ENCODE measurements around the gene CGA. TPM values are rescaled to one million over a fixed set of nuclear protein-coding genes. Genes with fewer than 3 reads are reported as not detected.
A peak's percentile ranks its signal among the peaks of the same experiment; 100 is the strongest.

CGA gene
- polyA plus RNA-seq, 1 of the 3 experiments (the other 2 are of a cell fraction) = 0.10 TPM

- no peak for TF ChIP-seq REST (IDR thresholded peaks at IDR 0.05; ENCODE audit: low read depth, low read length)
- TF ChIP-seq JUND (IDR thresholded peaks at IDR 0.05) = no peak
- no peak for TF ChIP-seq FOXJ3 (CRISPR knock-in tag; IDR thresholded peaks at IDR 0.05)
These were observed 20.7 kb upstream of the CGA start (continued) for GRCh38 chr6:87115402-87116135.

- no peaks in the 10 kb centered on the region for H3K9me3 ChIP-seq
- H3K4me1 ChIP-seq (ENCODE audit: control insufficient read depth in 1 of 2, insufficient read depth in 2 of 2, low read depth in 1 of 2, low read length in 1 of 2) = peaks cover 0 to 5% of the 10 kb centered on the region in 2 experiments; a peak in 2 of 4 replicates
- peaks cover 10% of the 10 kb centered on the region for H3F3A ChIP-seq (replicated peaks; ENCODE audit: insufficient read depth)
- H3K27ac ChIP-seq (ENCODE audit: low read depth in 2 of 2, low read length in 1 of 2) = no peak overlapping the region
- no peak overlapping the region for H3K4me3 ChIP-seq (ENCODE audit: low read depth in 2 of 2, low read length in 1 of 2)
- no peaks in the 10 kb centered on the region for H3K36me3 ChIP-seq (replicated peaks in 1 of 2; ENCODE audit: control insufficient read depth in 1 of 2, insufficient read depth in 2 of 2, low read length in 1 of 2)
- H4K20me1 ChIP-seq (ENCODE audit: insufficient read depth) = no peaks in the 10 kb centered on the region
- no peaks in the 10 kb centered on the region for H3K79me2 ChIP-seq (ENCODE audit: insufficient read depth)
- no peak for TF ChIP-seq TEAD4 (IDR thresholded peaks at IDR 0.05; ENCODE audit: borderline replicate concordance, insufficient read depth)
- no peak for TF ChIP-seq FOXJ3 (CRISPR knock-in tag; IDR thresholded peaks at IDR 0.05)
- TF ChIP-seq RCOR1 (IDR thresholded peaks at IDR 0.05; ENCODE audit: low read length) = no peak
- TF ChIP-seq EZH2phosphoT487 (IDR thresholded peaks at IDR 0.05; ENCODE audit: borderline replicate concordance, low read depth) = no peak
- TF ChIP-seq ELF1 (IDR thresholded peaks at IDR 0.05) = no peak
- H3K9ac ChIP-seq = no peak overlapping the region
- POLR2A ChIA-PET = no interaction called here
- CTCF ChIA-PET = no interaction called here
- no peak overlapping the region for H2AFZ ChIP-seq (ENCODE audit: low read depth)
- WGBS (ENCODE audit: low lambda C conversion rate) = 80% methylated on average over 1 of the region's 1 CpG
- H3K9me2 ChIP-seq = no peaks in the 10 kb centered on the region
- no peak overlapping the region for H3K4me2 ChIP-seq
- no peaks in the 10 kb centered on the region for H3K27me3 ChIP-seq (ENCODE audit: insufficient read depth)
- no peak for DNase-seq
These were observed 15.7 kb upstream of the CGA start for GRCh38 chr6:87110636-87111035.

- no peak for DNase-seq
- Histone ChIP-seq H3K9me3 (no peaks in the 10 kb centered on the region), H3K36me3 (replicated peaks in 1 of 2; ENCODE audit: control insufficient read depth in 1 of 2, insufficient read depth in 2 of 2, low read length in 1 of 2) (no peaks in the 10 kb centered on the region), H3K9ac (no peak overlapping the region), H3F3A (replicated peaks; ENCODE audit: insufficient read depth) (peaks cover 19% of the 10 kb centered on the region), H3K79me2 (ENCODE audit: insufficient read depth) (no peaks in the 10 kb centered on the region), H3K4me3 (ENCODE audit: low read depth in 2 of 2, low read length in 1 of 2) (no peak overlapping the region), H3K4me2 (peak overlapping the region; percentile 37), H4K20me1 (ENCODE audit: insufficient read depth) (no peaks in the 10 kb centered on the region), H3K27me3 (ENCODE audit: insufficient read depth) (no peaks in the 10 kb centered on the region), H3K4me1 (ENCODE audit: control insufficient read depth in 1 of 2, insufficient read depth in 2 of 2, low read depth in 1 of 2, low read length in 1 of 2) (peaks cover 0 to 13% of the 10 kb centered on the region in 2 experiments; a peak in 1 of 4 replicates), H2AFZ (ENCODE audit: low read depth) (peak overlapping the region; percentile 63; the same call in 1 of the 2 replicates), H3K9me2 (no peaks in the 10 kb centered on the region), H3K27ac (ENCODE audit: low read depth in 2 of 2, low read length in 1 of 2) (peak overlapping the region in 1 of 2 experiments; percentile 69; a peak in 2 of 4 replicates)
- ChIA-PET CTCF (interaction anchor here (0.9 to 1.4 kb wide), 2 partner anchors 27 kb away, joined by 4 to 5 read pairs; no protein-coding TSS in a partner anchor), POLR2A (no interaction called here)
- no peak for TF ChIP-seq IRF3 (IDR thresholded peaks at IDR 0.05; ENCODE audit: low read depth, low read length)
- TF ChIP-seq ELF1 (IDR thresholded peaks at IDR 0.05) = no peak
- no peak for TF ChIP-seq ZBTB33 (IDR thresholded peaks at IDR 0.05; ENCODE audit: borderline replicate concordance, low read depth)
- no peak for TF ChIP-seq RXRA (IDR thresholded peaks at IDR 0.05; ENCODE audit: borderline replicate concordance, low read depth)
- peak; percentile 29; the same call in 1 of the 2 replicates for TF ChIP-seq TCF12 (IDR thresholded peaks at IDR 0.05)
- TF ChIP-seq MAX (IDR thresholded peaks at IDR 0.05; ENCODE audit: low read depth) = no peak
- no peak for TF ChIP-seq SMC3 (IDR thresholded peaks at IDR 0.05; ENCODE audit: low read depth, low read length)
- no peak for TF ChIP-seq POLR2AphosphoS5 (IDR thresholded peaks at IDR 0.05; ENCODE audit: low read depth, low read length)
- TF ChIP-seq NFIC (IDR thresholded peaks at IDR 0.05; ENCODE audit: borderline replicate concordance) = no peak
- TF ChIP-seq TAF1 (IDR thresholded peaks at IDR 0.05; ENCODE audit: borderline replicate concordance, low read depth, low read length) = no peak
- TF ChIP-seq RFX5 (IDR thresholded peaks at IDR 0.05; ENCODE audit: low read length) = no peak
- TF ChIP-seq GATA2 (CRISPR knock-in tag; IDR thresholded peaks at IDR 0.05) = no peak
These were observed 10.9 kb upstream of the CGA start for GRCh38 chr6:87105823-87106222.

Measured in SK-N-SH (cell line).